ENCODE data around the gene SLC13A3.

Gene SLC13A3

DNA sequence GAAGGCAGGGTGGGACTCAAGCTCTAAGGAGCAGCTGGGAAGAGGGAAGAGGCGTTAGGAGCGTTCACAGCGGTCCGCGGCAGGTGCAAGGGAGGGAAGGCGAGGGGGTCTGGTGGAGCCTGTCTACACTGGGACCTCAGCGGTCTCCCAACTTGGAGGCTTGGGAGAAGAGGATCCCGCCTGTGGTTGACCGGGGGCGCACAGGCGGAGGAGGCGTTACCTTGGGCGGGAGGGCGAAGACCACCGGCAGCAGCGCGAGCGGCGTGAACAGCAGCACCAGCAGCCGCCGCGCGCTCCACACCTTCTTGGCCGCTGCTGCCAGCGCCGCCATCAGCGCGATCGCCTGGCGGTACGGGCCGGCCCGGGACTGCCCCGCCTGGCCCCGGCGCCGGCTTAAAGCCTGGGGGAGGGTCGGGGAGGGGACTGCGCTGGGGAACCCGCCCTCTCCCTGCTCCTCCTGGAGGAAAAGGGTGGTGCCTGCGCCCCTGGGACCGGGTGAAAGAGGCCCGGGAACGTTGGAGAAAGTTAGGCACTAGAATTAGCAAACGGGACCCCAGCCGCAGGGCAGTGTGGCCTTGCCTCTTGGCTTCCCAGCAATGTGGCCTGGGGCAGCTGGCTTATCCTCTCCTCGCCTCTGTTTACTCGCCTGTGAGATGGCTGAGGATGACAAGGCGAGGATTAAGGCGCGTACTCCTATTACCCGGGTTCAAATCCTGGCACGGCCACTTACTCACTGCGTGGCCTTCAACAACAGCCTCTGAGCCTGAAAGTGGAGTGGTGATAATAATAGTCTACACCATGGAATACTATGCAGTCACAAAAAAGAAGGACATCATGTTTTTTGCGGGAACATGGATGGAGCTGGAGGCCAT, at the start of gene SLC13A3:
SLC13A3 (minus strand) TSS at position 369 of the 872 bp plus-strand sequence; CDS start at position 331, 38 bp downstream.
- peak; percentile 85 for DNase-seq (ENCODE audit: low spot score)

- DNase-seq (ENCODE audit: low spot score) = no peak
Observed at GRCh38 chr20:46701057-46701456, 49.8 kb upstream of the SLC13A3 start.

GRCh38 chr20:46700481-46700880, 49.2 kb upstream of the SLC13A3 start:
- DNase-seq (ENCODE audit: low spot score) = no peak

- no peak for DNase-seq (ENCODE audit: low spot score)
Observed at GRCh38 chr20:46699651-46700359, 48.5 kb upstream of the SLC13A3 start.

DNA sequence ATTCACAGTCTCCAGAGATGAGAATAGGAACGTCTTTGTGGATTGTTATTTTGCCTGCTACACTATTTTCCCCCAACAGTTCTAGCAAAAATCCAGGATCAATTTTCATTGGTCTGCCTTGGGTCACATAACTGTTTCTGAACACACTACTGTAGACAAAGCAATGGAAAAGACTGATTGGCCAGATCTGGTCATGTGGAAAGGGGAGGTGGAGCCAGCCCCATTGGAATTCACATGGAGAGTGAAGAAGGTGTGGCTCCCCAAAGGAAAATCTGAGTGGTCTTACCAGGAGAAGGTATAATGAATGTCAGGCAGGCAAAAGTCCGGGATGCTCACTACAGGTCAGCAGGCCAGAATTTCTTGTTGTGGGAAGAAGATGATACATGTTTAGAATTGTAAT, 47.5 kb upstream of the SLC13A3 start:
- no peak for DNase-seq (ENCODE audit: low spot score)

GRCh38 chr20:46696791-46697279, 45.6 kb upstream of the SLC13A3 start:
- DNase-seq (ENCODE audit: low spot score) = no peak

DNA sequence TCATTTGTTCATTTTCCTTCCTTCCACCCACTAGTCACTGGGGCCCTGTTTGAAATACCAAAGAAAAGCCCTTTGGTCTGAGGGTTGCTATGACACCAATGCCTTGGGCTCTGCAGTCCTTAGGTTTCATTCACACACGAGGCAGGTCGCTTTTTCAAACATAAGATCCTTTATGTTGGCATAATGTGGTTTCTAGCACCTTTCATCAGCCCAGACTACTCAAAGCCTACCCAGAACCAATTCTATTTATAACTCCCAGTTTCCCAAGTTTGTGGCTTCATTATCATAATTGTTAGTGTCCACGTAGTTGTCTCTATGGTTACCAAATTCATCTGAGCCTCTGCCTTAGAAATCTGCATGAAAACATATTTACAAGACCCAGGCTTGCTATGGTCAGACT, 44.6 kb upstream of the SLC13A3 start:
- no peak for DNase-seq (ENCODE audit: low spot score)

DNA sequence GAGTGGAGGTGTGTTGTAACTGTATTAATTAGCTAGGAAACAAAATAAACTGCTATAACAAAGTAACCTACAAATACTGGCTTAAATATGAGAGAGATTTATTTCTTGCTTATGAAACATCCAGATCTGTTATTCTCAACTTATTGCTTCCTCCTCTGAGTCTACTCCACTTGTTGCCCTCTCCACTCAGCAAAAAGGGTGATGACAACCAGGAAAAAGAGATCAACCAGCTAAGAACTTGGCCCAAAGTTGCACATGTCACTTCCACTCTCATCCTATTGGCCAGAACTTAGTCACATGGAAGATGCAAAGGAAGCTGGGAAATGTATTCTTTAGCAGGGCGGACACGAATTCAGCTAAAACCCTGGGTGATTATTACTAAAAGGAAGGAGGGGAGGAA, 43.2 kb upstream of the SLC13A3 start:
- DNase-seq (ENCODE audit: low spot score) = peak; percentile 53

DNA sequence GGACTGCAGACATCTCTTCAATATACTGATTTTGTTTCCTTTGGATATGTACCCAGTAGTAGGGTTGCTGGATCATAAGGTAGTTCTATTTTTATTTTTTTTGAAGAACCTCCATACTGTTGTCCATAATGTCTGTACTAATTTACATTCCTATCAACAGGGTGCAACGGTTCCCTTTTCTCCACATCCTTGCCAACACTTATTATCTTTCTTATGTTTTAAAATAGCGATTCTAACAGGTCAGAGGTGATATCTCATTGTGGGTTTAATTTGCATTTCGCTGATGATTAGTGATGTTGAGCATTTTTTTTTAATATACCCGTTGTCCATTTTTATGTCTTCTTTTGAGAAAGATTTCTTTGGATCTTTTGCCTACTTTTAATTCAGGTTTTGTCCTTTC, 39.9 kb upstream of the SLC13A3 start:
- DNase-seq (ENCODE audit: low spot score) = no peak

DNA sequence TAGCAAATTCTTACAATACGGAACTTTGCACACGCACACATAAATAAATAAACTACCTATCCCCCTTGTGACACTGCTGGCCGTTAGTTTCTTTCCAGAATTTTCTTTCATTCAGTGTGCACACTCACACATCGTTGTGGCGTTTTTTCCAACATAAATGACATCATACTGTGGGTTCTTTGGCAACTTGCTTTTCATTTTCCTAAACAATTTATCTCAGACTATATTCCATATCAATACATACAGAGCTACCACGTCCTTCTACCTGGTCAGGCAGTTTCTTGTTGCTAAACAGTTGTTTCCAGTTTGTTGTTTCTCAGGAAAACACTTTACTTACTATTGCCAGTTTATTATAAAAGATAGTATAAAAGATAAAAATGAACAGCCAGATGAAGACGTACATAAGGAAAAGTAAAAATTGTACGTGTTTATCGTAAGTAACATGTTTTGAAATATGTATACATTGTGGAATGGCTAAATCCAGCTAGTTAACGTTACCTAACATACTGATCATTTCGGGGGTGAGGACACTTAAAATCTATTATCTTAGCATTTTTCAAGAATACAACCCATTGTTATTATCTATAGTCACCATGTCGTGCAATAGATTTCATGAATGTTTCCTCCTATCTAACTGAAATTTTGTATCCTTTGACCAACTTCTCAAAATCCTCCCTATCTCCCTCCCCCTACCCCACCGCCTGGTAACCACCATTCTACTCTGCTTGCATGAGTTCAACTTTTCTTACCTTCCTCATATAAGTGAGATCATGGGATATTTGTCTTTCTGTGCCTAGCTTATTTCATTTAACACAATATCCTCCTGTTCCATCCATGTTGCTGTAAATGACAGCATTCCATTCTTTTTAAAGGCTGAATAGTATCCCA, 39.2 kb upstream of the SLC13A3 start:
- no peak for DNase-seq (ENCODE audit: low spot score)

- DNase-seq (ENCODE audit: low spot score) = no peak
Observed at GRCh38 chr20:46689754-46690085, 38.5 kb upstream of the SLC13A3 start.

- DNase-seq (ENCODE audit: low spot score) = peak; percentile 99
Observed at GRCh38 chr20:46689082-46689753, 38.0 kb upstream of the SLC13A3 start, which contains the start of gene TP53RK. Gene TP53RK, minus strand, starts transcription at chr20:46689444. Its CDS starts 30 bp downstream, at chr20:46689414.

GRCh38 chr20:46688151-46689081, 37.2 kb upstream of the SLC13A3 start:
- no peak for DNase-seq (ENCODE audit: low spot score)

DNA sequence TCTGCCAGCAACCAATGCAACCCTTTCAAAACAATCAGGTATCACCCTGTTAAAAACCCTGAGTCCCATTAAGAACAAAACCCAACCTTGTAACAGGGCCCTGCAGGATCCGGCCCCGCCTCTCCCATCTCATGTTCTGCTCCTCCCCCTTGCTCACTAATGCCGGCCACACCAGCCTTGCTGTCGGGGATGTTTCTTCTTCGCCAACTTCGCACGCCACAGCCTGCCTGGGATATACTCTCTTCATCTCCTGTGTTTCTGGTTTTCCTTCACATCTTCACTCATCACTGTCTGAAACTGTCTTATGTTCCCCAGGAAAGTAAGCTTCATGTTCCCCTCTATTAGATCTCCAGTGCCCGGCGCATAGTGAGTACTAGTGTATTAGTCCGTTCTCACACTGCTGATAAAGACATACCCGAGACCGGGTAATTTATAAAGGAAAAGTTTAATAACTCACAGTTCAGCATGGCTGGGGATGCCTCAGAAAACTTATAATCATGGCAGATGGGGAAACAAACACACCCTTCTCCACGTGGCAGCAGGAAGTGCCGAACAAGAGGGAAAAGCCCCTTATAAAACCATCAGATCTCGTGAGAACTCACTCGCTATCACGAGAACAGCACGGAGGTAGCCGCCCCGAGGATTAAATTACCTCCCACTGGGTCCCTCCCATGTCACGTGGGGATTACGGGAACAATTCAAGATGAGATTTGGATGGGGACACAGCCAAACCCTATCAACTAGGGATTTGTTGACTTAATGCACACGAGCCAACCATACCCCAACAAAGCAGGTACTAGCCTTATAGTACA, 32.9 kb upstream of the SLC13A3 start:
- DNase-seq (ENCODE audit: low spot score) = peak; percentile 74

GRCh38 chr20:46683668-46683938, 32.3 kb upstream of the SLC13A3 start:
- DNase-seq (ENCODE audit: low spot score) = no peak

DNA sequence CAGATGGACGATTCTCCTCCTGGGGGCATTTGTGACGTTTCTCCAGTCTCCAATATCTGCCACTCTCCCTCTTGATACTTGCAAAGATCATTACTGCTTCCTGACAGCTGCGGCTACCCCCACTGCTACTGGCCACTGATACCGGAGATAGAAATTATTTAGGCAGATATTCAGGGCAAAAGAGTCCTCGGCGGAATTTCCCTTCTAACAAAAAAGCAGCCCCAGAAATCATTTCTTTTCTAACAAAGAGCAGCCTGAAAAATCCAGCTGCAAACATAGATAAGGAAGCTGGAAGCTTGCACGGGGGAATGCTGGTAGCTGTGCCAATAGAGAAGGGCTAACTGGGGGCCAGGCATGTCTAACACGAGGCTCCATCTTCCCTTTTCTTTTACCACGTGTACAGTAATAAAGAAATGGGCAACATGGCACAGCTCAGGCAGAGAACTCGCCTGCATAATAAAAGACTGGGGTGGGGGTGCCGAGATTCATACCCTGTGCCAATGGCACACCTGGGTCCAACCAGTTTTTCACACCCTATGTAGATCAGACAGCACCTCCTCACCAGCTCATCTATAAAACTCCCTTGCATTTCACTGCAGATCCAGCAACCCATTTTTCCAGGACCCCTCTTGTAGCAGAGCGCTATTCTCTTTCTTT, 31.9 kb upstream of the SLC13A3 start:
- no peak for DNase-seq (ENCODE audit: low spot score)

DNA sequence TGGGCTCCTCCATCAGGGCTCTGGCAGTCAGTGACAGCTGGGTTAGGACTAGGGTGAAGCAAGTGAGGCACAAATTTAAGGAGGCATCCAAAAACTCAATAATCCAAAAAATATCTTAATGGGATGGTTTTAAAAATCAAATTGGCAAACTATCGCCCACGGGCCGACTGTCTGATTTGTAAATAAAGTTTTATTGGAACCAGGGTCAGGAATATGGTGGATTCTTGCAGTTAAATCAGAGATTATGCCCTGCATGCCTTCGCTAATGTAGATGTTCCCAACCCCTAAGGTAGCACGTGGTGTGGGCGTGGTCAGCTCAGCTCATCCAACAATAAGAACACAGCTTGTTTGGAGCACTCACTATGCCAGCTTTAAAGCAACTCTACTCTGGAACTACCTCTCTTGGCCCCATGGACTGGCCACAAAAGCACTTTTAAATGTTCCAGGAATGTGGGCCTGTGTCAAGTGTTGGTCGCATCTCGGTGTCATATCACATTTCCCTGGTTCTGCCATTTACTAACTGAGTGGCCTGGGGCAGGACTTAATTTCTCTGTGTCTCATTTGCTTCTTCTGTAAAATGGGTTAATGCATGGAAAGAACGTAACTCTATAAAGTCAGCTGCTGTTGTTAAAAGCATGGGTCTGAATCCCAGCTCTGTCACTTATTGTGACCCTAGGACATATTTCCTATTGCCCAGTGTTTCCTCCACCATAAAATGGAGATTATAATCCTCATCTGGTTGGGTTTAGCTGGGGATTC, 31.0 kb upstream of the SLC13A3 start:
- no peak for DNase-seq (ENCODE audit: low spot score)

DNA sequence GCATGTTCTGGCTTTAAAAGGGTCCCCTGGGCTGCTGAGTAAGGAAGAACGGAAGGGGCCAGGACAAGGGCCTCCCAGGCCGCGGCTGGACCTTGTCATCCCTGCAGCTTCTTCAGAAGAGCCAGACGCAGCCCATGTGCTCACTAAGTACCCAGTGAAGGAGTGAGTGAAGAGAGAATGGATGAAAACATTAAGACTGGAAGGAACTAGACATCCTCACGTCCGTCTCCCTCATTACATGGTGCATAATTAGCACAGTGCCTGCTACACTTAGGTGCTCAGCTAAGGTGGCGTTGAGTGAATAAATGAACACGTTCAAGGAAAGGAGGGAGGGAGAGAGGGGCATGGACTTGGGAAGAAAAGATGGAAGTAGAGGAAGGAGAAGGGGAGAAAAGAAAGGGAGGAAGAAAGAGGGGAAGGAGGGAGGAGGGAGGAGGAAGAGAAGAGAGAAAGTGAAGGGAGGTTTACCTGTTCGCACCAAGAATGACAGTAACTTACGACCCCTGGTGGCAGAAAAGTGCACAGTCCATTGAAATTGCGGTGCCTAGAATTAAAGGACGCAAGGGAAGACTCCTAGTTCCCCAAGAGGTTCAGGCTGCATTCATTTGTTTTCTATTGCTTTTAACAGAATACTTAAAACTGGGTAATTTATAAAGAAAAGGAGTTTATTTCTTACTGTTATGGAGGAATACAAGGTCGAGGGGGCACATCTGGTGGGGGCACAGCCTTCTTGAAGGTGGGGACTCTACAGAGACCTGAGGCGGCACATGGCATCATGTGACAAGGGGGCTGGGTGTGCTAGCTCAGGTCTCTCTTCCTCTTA, 30.0 kb upstream of the SLC13A3 start:
- DNase-seq (ENCODE audit: low spot score) = peak; percentile 61

Measured in iPS-NIHi11 (cell line).